Lung (tissue), 12 donors: ENCODE measurements around the gene INTS6L. TPM values are rescaled to one million over a fixed set of nuclear protein-coding genes. Genes with fewer than 3 reads are reported as not detected.

Source experiments
- ATAC-seq: fragments of 200-7000 bp; cut with Tn5 transposase; one replicate; pipeline ENCODE4 v1.9.1; 2020; ENCODE audit warnings: moderate number of reproducible peaks; ENCODE audit not compliant: insufficient read depth, low FRiP score
- DNase-seq, 3 donors: peaks; one replicate each; pipeline ENCODE4 v3.0.0-alpha.2; 2013 to 2017
- H3K27ac ChIP-seq, 2 donors: one replicate each; pipeline ENCODE4 v1.5.1; 2013; ENCODE audit warnings: mild to moderate bottlenecking in 2 of 2, moderate library complexity in 2 of 2, control low read depth in 1 of 2, inconsistent platforms in 1 of 2, low read depth in 1 of 2, low read length in 1 of 2
- H3K27me3 ChIP-seq, 3 donors: one replicate each; pipeline ENCODE4 v1.5.1; 2013; ENCODE audit warnings: low read length in 2 of 3; ENCODE audit not compliant: control insufficient read depth in 3 of 3, insufficient read depth in 3 of 3
- H3K36me3 ChIP-seq, 4 donors: one replicate each; pipeline ENCODE4 v1.5.1; 2013; ENCODE audit warnings: low read length in 4 of 4, mild to moderate bottlenecking in 1 of 4, moderate library complexity in 1 of 4; ENCODE audit not compliant: control insufficient read depth in 4 of 4, insufficient read depth in 4 of 4
- H3K4me1 ChIP-seq, 5 donors: one replicate each; pipeline ENCODE4 v1.5.1; 2013; ENCODE audit warnings: low read length in 5 of 5, mild to moderate bottlenecking in 2 of 5, moderate library complexity in 1 of 5; ENCODE audit not compliant: control insufficient read depth in 5 of 5, insufficient read depth in 5 of 5
- H3K4me3 ChIP-seq: one replicate; pipeline ENCODE4 v1.5.1; 2013; ENCODE audit warnings: mild to moderate bottlenecking, control low read depth, moderate library complexity
- H3K9ac ChIP-seq, 2 donors: one replicate each; pipeline ENCODE4 v1.5.1; 2013; ENCODE audit warnings: low read length in 2 of 2, control low read depth in 1 of 2; ENCODE audit not compliant: insufficient read depth in 1 of 2
- H3K9me3 ChIP-seq, 4 donors: one replicate each; pipeline ENCODE4 v1.5.1; 2013; ENCODE audit warnings: low read length in 3 of 4, mild to moderate bottlenecking in 1 of 4, moderate library complexity in 1 of 4; ENCODE audit not compliant: control insufficient read depth in 4 of 4, insufficient read depth in 3 of 4
- CTCF ChIP-seq: IDR thresholded peaks from 2 replicates; pipeline ENCODE4 v1.5.1; 2012; ENCODE audit warnings: mild to moderate bottlenecking; ENCODE audit errors: control extremely low read depth, extremely low read depth
- WGBS, 2 donors: extraction: QIAGEN DNeasy Blood & Tissue Kit; methylation state at CpG; one replicate each; pipeline ENCODE4 v1.1.7; 2013; 5-methylcytosine and 5-hydroxymethylcytosine counted together
- polyA plus RNA-seq, 2 donors: library from polyadenylated mRNA; stranded (reverse); fragments of 200-250 nt; gene quantifications; one replicate each; pipeline ENCODE4 v1.2.1, GENCODE V29; 2013
- total RNA-seq, 2 donors: library from RNA; depleted of rRNA in 1 of 2; stranded (reverse); fragments of >200 nt in 1 of 2; gene quantifications; one replicate each; pipeline ENCODE4 v1.2.1, GENCODE V29; 2014 to 2021
- donor health status: control.
- donor health status: control.
- donor health status: Bipolar disorder and iron deficiency.
- donor health status: healthy.
- donor health status: DM: yes; HTN: yes; CAD: no.

Gene INTS6L
- total and polyA plus RNA-seq, 4 donors = 3.5 to 19.6 (median 8.8) TPM

GRCh38 chrX:135498236-135498635, 22.2 kb upstream of the INTS6L start:
- no peak overlapping the region for H3K9ac ChIP-seq
- no peaks in the 10 kb centered on the region for H3K9me3 ChIP-seq
- DNase-seq = no peak
- no peaks in the 10 kb centered on the region for H3K4me1 ChIP-seq
- H3K27ac ChIP-seq = no peak overlapping the region
- 85 to 100% methylated on average over 2 of the region's 2 CpGs for WGBS, 2 donors
- H3K36me3 ChIP-seq = no peaks in the 10 kb centered on the region
- no peak for TF ChIP-seq CTCF
- no peak for ATAC-seq
- H3K27me3 ChIP-seq = peaks cover 0 to 22% (median 16%) of the 10 kb centered on the region in 3 donors
- H3K4me3 ChIP-seq = no peak overlapping the region

DNA sequence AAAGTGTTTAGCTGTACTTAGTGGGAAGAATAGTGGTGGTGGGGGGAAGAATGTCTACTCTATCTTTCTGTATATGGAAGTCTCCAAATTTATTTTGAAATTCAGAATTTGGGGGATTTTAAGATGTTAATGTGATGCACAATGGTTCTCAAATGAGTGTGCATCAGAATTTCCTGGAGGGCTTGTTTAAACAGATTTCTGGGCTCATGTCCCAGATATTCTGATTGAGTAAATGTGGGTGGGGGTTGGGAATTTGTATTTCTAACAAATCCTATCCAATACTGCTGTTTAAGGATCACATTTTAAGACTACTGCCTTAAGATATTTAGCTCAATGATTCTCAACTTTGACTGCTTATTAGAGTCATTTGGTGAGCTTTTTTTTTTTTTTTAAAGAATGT, 15.1 kb upstream of the INTS6L start:
- H3K4me1 ChIP-seq = no peaks in the 10 kb centered on the region
- peak in 2 of 3 donors; percentile 50 to 72 for DNase-seq
- H3K27ac ChIP-seq = no peak overlapping the region
- no peak for TF ChIP-seq CTCF
- H3K9me3 ChIP-seq = no peaks in the 10 kb centered on the region
- no peak overlapping the region for H3K9ac ChIP-seq
- peaks cover 0 to 10% (median 8%) of the 10 kb centered on the region in 3 donors for H3K27me3 ChIP-seq
- H3K36me3 ChIP-seq = no peaks in the 10 kb centered on the region
- no peak overlapping the region for H3K4me3 ChIP-seq
- no peak for ATAC-seq

DNA sequence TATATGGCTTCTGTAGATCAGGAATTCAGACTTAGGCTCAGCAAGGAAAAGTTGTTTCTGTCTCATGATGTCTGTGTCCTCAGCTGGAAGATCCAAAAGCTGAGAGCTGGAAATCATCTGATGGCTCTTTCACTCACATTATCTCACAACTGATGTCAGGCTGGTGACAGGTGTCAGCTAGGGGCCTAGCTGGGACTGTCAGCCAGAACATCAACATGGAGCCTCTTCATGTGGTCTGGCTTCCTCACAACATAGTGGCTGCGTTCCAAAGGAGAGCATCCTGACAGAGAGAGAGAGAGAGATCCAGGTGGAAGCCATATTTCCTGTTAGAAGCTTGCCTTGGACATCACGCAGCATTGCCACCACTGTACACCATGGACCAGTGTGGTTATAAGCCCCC, 10.6 kb upstream of the INTS6L start:
- Histone ChIP-seq H3K36me3 (no peaks in the 10 kb centered on the region), H3K27me3 (peaks cover 0 to 7% (median 6%) of the 10 kb centered on the region in 3 donors), H3K9me3 (no peaks in the 10 kb centered on the region), H3K27ac (no peak overlapping the region), H3K4me1 (no peaks in the 10 kb centered on the region), H3K4me3 (no peak overlapping the region), H3K9ac (no peak overlapping the region)
- DNase-seq = no peak
- no peak for ATAC-seq
- WGBS, 2 donors = 61 to 73% methylated on average over 2 of the region's 2 CpGs
- no peak for TF ChIP-seq CTCF

GRCh38 chrX:135512508-135513129, 7.8 kb upstream of the INTS6L start:
- DNase-seq (no peak), ATAC-seq (no peak)
- no peaks in the 10 kb centered on the region for H3K4me1 ChIP-seq
- H3K36me3 ChIP-seq = no peaks in the 10 kb centered on the region
- no peak for TF ChIP-seq CTCF
- no peak overlapping the region for H3K9ac ChIP-seq
- 24 to 56% methylated on average over 2 to 3 of the region's 3 CpGs for WGBS, 2 donors
- H3K27ac ChIP-seq = no peak overlapping the region
- no peak overlapping the region for H3K4me3 ChIP-seq
- H3K27me3 ChIP-seq = peaks cover 0 to 10% (median 5%) of the 10 kb centered on the region in 3 donors
- no peaks in the 10 kb centered on the region for H3K9me3 ChIP-seq
